Activated CD4-positive, alpha-beta T cell treated with anti-CD3 and anti-CD28 coated beads, Interleukin-2, Interleukin-4, amounts not matched to agents 100 ng/mL and 50 ng/mL, durations not matched to agents 16 hours and 8 hours (primary cell): ENCODE data around the gene PPP4R4.
"Not testable (repeated sequence)": the region's sequence is repeated elsewhere in the genome, so short reads cannot be mapped to it uniquely, and the experiment has no call there.

Experiments used
- DNase-seq: peaks from one replicate; pipeline ENCODE4 v3.0.0-alpha.2; 2020; ENCODE audit warnings: low spot score

PPP4R4 gene

DNA sequence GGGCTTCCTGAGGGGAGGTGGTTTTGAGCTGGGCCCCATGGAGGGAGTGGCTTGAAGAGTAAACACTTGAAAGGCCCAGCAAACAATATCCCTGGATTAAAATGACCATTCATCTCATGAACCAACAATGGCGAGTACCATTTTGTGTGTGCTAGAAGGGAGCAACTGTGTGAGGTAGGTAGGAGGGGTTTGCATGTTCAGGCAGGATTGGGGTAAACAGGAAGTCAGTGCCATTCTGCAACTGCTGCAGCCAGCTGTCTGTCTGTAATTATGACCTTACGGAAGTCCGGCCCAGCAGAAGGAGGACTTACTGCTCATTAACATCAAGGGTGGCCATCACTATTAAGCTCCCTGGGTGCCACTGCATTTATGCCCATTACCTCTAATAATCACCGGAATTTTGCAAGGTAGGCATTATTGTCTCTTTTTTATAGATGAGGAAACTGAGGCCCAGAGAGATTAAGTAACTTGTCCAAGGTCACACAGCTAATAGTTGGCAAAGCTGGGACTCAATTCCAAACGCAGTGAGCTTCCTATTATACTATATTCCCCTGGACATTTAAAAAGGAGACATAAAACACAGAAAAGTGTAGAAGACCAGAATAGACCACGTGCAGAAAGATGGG, 28.1 kb upstream of the PPP4R4 start:
- DNase-seq = no peak

DNA sequence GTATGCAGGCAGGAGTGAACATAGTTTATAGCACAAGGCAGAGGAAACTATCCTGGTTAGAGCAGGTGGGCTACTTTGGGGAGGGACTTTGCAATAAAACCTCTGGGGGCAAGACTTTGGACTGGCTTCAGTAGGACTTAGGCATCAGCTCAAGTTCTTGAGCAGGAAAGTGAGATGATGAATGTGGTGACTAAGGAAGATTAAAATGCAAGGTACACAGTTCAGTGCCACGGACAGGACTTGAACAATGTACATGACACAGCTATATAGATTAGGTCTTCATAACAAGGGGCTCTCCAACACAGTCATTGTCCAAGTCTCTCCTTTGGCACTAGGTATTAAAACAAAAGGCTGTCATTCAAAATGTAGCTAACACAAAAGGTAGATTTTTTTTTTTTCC, 21.4 kb upstream of the PPP4R4 start:
- no peak for DNase-seq

DNA sequence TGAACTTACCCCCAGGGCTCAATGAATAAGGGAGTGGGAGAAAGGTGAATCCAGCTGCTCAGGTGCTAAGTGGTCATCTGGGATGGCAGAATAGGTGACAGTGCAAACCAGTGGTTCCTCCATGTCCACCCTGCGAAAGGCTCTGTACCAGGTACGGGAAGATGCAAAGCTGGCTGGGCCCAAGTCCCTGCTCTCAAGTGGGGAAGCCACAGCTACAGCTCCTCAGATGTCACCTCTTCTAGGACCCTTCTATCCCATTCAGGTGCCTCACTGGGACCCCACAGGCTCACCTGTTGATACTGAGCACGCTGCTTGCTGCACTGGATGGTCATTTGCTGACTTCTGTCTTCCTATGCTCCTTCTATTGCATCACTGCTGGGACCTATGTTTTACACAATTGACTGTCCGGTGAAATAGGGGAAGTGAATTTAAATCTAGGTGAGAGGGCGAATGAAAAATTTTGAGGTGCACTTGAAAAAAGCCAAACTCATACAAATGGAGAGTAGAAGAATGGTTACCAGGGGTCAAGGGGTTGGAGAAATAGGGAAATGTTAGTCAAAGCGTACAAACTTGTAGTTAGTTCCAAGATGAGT, 20.3 kb upstream of the PPP4R4 start:
- DNase-seq = no peak

DNA sequence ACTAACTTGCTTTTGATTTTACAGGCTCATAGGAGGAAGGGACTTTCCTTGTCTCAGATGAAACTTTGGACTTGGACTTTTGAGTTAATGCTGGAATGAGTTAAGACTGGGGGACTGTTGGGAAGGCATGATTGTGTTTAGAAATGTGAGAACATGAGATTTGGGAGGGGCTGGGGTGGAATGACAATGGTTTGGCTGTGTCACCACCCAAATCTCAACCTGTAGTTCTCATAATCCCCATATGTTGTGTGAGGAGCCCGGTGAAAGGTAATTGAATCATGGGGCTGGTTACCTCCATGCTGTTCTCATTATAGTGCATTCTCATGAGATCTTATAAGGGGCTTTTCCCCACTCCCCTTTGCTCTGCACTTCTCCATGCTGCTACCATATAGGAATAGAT, 18.0 kb upstream of the PPP4R4 start:
- not testable (repeated sequence) for DNase-seq

DNA sequence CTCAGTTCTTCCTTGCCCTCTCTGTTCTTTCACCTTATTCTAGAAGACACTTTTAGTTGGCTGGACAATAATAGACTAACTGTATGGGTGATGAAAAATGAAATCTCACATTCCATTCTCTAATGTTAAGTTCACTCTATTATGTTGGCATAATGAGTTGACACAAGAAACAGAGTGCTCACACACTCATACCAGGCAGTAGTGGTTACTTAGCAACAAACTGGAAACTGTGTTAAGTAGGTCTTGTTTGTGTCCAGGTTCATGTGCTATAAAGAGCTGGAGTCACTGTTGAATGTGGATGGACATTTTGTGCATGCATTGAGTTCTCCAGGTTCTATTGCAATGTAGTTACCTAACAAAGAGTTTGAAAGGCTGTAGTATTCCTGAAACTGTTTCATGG, 16.9 kb upstream of the PPP4R4 start:
- DNase-seq = no peak

DNA sequence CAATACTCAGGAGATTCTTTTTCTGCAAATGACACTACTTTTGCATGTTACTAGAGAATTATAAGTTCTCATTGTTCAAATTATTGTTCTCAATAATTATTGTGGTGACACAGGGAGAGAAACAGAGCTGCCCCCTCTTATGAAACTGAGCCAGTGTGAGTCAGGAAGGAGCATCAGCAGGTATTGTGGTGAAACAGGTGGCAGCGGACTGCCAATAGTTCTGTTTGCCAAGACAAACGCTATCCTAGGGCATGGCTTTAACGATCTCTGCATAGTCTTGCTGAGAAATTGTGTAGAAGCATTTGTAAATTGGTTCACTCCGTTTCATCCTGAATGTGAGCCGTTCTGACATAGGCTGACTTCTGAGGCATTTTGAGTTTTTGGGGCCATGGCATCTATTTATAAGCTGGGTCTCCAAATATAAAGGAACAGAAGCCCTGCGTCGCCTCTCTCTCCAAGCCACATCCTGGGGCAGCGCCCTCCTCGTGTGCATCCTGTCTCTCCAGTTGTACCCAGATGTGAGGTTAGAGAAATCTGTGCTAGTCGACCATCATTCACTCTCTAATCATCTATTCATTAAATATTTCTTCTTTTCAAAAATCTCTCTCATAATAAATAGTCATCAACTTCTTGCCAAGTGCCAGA, 15.8 kb upstream of the PPP4R4 start:
- no peak for DNase-seq

DNA sequence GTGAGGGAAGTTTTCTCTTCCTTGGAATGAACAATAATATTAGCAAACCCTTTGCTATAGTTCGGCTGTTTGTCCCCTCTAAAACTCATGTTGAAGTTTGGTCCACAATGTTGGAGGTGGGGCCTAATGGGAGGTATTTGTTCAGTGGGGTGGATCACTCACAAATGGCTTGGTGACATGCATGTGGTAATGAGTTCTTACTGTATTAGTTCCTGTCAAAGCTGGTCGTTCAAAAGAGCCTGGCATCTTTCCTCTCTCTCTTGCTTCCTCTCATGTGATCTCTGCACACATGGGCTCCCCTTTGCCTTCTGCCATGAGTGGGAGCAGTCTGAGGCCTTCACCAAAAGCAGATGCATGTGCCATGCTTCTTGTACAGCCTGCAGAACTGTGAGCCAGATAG, 13.1 kb upstream of the PPP4R4 start:
- DNase-seq = no peak

DNA sequence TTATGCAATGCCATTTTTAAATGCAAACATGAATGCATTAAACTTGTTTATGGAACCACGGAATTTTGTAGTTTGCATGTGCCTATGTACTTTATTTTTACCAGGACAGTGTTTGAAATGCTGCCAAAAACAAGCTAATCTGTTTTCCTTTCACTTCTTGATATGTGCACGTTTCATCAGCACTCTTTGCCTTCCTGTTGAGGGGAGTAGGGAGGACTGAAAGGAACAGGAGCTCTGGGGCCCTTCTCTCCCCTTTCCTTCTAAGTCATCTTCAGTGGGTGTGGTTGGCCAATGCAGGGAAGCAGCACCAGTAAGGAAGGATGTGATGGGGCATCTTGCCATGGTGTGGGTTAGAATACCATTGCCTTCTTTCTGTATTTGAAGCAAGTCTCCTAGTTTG, 12.1 kb upstream of the PPP4R4 start:
- no peak for DNase-seq

DNA sequence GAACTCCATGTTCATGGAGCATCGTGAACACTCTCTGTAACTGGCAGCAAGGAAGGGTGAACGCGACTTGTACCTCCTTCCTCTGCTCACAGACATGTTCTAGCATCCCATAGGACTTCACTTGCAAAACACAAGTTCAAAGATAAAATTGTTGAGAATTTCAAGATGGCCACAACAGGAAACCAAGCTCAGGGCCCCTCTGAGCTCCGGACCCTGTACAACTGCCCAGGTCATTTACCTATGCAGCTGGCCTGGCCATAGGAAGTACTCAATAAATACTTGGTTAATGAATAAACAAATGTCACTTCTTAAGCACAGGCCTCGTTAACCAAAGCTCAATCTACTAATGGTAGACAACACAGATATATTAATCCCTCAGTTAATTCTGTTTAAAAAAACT, 11.7 kb upstream of the PPP4R4 start:
- no peak for DNase-seq

DNA sequence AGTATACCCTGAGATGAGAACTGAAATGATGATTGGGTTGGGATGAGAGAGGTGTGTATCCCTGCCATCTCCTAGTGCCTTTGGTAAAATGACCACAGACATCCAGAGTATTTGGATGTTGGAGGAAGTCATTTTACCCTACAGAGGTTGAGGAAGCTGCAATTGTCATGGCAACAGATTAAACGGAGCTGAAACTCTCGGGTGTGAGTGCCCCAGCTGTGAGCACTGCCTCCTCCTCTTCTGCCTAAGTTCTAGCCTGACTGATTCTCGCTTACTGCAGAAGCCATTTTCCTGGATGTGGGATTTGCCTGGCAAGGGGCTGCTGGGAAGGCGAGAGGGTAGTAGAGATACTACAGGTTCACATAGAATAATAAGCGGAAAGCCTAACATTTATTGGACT, 10.3 kb upstream of the PPP4R4 start:
- DNase-seq = no peak

DNA sequence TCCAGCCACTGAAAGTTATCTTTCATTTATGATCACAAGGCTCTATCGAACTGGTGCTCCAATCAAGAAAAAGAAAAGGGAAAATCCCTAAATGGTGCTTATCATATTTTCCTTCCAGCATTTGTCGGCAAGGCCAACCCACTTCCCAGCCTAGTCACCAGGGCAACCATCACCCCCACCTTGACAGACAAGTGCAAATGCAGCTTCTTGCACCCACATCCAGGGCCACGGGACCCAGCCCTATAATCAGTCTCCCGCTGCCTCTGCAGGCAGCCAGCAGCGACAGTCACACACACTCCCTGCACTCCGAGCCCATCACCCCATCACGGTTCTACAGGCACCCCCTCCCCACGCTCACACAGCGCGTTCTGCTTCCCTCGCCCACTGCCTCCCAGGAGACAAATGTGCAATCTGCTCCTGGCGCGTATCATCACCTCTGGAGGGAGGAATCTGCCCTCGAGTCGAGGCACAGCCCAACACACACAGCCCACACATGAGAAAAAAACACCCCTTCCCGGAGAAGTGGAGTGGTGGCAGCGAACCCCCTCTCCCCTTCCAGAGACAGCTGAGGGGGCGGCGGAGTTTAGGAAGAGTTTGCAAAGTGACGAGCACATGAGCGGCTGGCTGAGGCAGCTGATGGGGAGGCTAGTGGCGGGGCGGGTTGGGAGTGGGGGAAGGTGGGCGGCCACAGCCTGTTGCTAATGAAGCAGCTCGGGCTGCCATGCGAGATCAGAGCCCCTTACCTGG, 9.3 kb upstream of the PPP4R4 start:
- DNase-seq = no peak

DNA sequence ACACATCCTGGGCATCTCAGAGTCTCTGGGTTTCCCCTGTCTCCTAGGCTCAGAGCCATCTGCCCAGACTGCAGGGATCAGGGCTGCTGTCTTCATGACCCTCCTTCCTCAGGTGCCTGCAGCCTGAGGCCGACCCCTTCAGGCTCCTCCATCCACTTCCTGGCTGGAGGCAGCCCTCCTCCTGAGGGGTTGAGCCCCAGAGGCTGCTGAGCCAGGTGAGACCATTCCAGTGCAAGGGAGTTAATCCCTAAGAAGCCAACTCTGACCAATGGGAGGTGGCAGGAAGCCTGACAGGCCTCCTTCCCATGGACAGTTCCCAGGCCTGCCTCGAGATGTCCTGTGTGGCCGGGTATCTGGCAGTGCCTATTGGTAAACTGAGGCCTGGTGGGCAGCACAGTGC, 8.4 kb upstream of the PPP4R4 start:
- no peak for DNase-seq

DNA sequence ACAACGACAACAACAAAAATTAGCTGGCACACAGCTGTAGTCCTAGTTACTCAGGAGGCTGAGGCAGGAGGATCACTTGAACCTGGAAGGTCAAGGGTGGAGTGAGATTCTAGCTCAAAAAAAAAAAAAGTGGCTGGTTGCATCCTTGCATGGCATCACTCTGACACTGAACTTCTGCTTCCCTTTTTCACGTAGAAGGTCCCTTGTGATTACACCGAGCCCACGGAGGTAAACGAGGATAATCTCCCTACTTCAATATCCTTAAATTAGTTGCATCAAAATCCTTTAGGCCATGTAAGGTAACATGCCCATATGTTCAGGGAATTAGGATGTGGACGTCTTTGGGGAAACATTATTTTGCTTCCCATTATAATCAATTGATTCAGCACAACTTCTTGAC, 4.0 kb upstream of the PPP4R4 start:
- no peak for DNase-seq

DNA sequence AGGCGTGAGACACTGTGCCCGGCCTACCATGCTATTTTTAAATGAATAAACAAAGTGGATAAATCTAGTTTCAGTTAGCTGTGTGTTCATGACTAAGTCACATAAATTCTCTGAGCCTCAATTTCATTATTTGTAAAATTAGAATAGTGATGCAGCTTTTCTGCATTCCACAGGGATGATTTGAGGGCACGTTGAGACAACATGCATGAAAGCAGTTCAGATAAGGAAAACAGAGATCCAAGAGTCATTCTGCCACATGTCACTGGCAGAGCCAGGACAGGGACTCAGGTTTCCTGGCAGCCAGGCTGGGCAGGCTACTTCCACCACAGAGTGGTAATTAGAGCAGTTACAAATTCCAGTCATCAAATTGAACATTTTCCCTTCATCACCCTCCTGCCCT, 2.9 kb upstream of the PPP4R4 start:
- DNase-seq = no peak

DNA sequence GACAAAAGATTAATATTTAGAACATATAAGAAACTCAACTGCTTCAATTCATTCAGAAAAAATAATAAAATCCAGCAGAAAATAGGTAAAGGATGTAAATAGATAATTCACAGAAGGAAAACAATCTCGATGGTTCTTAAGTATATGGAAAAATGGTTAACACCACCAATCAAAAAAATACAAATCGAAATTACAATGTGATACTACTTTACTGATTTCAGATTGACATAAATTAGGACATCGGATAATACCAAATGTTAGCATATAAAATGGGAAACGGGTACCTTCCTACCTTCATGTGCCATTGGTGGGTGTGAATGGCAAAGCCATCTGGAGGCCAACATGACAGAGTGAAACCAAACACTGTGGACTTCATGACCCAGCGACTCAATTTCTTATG, 1.6 kb upstream of the PPP4R4 start:
- DNase-seq = no peak

DNA sequence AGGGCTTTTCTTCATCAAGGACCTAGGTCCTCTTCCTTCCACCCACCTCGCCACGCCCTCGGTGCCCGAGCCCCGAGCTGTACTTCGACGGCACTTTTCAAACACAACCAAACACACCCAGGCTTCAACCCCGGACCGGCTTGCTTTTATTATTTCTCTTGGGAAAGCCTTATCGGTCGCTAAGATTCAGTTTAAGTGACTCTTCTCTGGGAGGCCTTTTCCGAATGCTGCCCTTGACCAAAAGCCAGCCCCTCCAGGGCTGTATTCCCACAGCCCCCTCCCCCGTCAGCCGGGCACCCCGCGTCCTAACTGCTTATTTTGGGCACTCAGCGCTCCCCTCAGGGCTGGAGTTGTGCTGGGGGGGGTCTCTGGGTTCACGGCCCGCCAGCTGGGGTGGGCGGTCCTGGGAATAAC, 644 bp upstream of the PPP4R4 start:
- DNase-seq = no peak

DNA sequence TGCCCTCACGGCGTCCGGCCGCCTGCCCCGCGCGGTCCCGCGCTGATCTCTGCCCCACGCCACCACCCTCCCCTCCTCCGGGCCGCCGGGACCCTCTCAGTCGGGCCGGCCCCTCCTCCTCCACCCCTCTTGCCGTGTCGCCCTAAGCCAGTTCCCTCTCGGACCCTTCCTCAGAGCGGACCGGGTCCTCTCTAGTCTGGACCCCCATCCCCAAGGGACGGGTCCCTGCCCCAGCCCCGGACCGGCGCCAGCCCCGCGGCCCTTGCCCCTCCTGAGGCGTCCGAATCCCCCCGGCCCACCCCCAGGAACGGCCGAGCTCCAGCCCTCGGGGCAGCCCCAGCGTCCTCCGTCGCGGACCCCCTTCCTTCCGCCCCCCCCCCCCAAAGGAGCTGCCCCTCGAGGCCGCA, 485 bp downstream of the PPP4R4 start:
- DNase-seq = no peak

DNA sequence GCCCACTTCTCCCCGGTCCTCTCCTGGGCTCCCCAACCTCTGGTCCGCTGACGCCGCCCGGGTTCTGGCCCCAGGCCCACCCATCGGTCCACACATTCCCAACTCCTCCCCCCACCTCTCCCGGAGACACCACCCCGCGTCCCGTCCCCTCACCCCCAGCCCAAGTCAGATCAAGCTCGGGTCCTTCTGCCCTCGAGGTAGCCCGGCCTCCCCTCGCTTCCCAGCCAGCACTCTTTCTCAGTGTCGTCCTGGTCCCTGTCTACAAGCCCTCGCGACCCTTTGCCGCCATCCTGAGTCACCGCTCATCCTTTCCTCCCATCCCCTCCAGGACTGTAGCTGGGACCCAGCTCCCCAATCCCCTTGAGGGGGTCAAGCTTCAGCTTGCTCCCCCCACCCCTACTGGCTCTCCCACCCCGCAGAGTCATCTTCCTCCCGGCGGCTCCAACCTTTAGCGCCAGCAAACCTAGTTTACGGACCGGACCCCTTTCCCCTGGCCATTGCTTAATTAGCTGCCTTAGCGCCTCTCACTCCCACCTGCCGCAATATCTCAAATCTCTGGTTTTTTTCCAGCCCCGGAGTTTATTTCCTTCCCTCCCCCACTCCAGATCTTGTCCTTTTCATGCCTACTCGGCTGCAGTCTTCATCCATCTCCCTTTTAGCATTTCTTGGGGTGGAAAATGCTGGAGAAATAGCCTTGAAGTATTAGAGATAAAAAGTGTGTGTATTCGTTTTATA, 1.1 kb downstream of the PPP4R4 start:
- no peak for DNase-seq

DNA sequence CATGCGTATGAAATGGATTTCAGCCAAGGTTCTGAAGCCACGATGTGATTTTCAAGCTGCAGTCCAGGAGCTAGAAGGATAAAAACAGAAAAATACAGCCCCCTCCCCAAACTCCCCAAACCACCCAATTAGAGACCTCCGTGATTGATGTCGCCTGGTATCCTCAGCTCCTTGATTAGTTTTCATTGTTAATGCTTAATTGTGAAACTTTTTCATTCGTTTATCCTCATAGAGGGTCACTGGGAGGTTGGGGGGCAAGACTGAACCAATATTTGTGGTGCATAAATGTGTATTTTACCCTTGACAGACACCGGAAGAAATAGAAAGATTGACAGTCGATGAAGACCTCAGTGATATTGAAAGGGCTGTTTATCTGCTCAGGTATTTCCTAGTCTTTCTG, 1.6 kb downstream of the PPP4R4 start:
- DNase-seq = no peak

DNA sequence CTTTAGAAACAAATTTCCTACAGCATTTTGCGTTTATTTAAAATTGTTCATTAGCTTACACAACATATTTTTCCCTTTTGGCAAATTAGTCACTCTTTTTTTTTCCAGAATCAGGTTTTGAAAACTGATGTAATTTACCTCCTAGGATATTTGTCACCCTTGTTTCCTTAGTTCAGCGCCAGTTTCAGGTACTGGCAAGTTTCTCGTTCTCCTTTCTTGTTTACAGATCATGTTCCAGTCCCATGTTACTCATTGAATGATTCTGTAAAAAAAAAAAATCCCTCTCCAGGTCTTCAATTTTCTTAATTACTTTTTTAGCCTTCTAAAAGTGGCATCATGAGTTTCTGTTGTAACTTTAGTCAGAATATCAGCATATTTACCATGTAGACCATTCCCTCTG, 2.7 kb downstream of the PPP4R4 start:
- no peak for DNase-seq

DNA sequence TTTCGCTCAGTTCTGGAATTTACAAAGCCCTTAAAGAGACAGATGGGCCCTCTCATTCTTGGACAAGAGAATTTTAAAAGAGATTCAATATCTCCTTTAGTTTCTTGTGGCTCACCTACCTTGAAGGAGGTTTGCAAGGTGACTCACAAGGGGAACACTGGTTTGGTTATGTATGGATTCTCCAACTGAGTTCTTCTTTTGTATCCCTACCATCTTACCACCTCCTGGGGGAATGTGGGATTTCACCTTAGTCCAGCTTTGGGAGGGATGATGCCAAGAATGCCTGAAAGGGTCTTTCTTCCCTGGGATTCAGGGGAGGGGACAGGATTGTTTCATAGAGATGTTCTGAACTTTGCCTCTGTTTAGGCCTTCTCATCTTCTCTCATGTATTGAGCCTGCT, 3.7 kb downstream of the PPP4R4 start:
- DNase-seq = no peak

DNA sequence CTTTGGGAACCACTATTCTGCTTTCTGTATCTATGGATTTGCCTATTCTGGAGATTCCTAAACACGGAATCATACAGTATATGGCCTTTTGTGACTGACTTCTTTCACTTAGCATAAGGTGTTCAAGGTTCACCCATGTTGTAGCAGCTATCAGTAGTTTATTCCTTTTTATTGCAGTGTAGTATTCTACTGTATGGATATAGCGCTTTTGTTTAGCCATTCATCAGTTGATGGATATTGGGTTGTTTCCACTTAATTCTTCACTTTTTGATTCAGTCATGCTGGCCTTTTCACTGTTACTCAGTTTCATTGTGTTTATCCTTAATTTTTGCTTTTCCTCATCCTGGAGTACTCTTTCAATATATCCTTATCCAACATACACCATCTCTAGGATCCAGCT, 5.1 kb downstream of the PPP4R4 start:
- DNase-seq = no peak
